ENCODE measurements around the gene PWWP2A. TPM values are rescaled to one million over a fixed set of nuclear protein-coding genes. Genes with fewer than 3 reads are reported as not detected.

The PWWP2A gene
- total and polyA plus RNA-seq, 2 of the 4 experiments (the other 2 are of a cell fraction), result 8.8 to 12.5 TPM

GRCh38 chr5:160166069-160166972, 47.1 kb upstream of the PWWP2A start:
- dilution Hi-C loops (cut with HindIII; ENCODE audit: low sequenced_read_pairs, unreplicated experiment) (no loop called here), intact Hi-C loops (cut with micrococcal nuclease) (no loop called here), in situ Hi-C loops (cut with MboI; ENCODE audit: low sequenced_read_pairs) (no loop called here)
- Histone ChIP-seq H3K27ac (ENCODE audit: insufficient read depth, low read length) (peak overlapping the region; percentile 97), H3K14ac (replicated peaks; ENCODE audit: low read depth, low read length) (peak overlapping the region; percentile 49), H3K27me3 (ENCODE audit: control insufficient read depth, insufficient read depth, low read length) (no peaks in the 10 kb centered on the region), H4K8ac (ENCODE audit: low read depth in 2 of 2, low read length in 2 of 2) (peak overlapping the region; percentile 31 to 86), H3K4me1 (ENCODE audit: control insufficient read depth, insufficient read depth, low read length) (peaks cover 18% of the 10 kb centered on the region), H3K4ac (ENCODE audit: low read depth, low read length) (peak overlapping the region; percentile 58), H3K9ac (ENCODE audit: low read depth, low read length) (peak overlapping the region; percentile 7; the same call in 1 of the 2 replicates), H3K36me3 (ENCODE audit: control insufficient read depth, insufficient read depth, low read length) (no peaks in the 10 kb centered on the region), H4K20me1 (ENCODE audit: insufficient read depth, low read length) (no peaks in the 10 kb centered on the region), H3K9me1 (ENCODE audit: insufficient read depth, low read length) (peaks cover 4% of the 10 kb centered on the region), H3K4me2 (ENCODE audit: low read depth, low read length) (peak overlapping the region; percentile 30; the same call in 1 of the 2 replicates), H2BK20ac (ENCODE audit: low read depth, low read length) (peak overlapping the region; percentile 81), H2BK15ac (ENCODE audit: low read depth, low read length) (peak overlapping the region; percentile 67), H4K5ac (ENCODE audit: low read depth, low read length) (peak overlapping the region; percentile 38), H3K23ac (ENCODE audit: low read depth, low read length) (peak overlapping the region; percentile 89; the same call in 1 of the 2 replicates), H2AK5ac (ENCODE audit: low read depth, low read length) (peak overlapping the region; percentile 16), H2BK120ac (ENCODE audit: low read depth, low read length) (peak overlapping the region; percentile 78), H3K4me3 (ENCODE audit: insufficient read depth, low read depth, low read length) (no peak overlapping the region), H3K56ac (ENCODE audit: extremely low read depth, insufficient read depth, low read length) (peak overlapping the region; percentile 67), H3K18ac (ENCODE audit: low read depth, low read length) (peak overlapping the region; percentile 82), H4K91ac (ENCODE audit: insufficient read depth, low read depth, low read length) (peak overlapping the region; percentile 81), H2BK5ac (ENCODE audit: low read depth, low read length, poor library complexity, severe bottlenecking) (peak overlapping the region; percentile 96), H2AK9ac (replicated peaks; ENCODE audit: low read depth, low read length, poor library complexity) (peak overlapping the region; percentile 11), H2AFZ (replicated peaks; ENCODE audit: low read length, poor library complexity) (peak overlapping the region; percentile 85), H3K79me1 (ENCODE audit: low read depth in 1 of 2, low read length in 2 of 2) (0 out of 4 replicates have a peak, but pooled peaks cover 0 to 3% of the 10 kb centered on the region in 2 experiments), H3K9me3 (ENCODE audit: control insufficient read depth, insufficient read depth, low read length) (no peaks in the 10 kb centered on the region)
- no peak for TF ChIP-seq SMC3 (IDR thresholded peaks at IDR 0.05; ENCODE audit: low read depth, low read length)
- TF ChIP-seq MAFK (IDR thresholded peaks at IDR 0.05; ENCODE audit: low read depth, low read length), result peak; percentile 70
- TF ChIP-seq MAZ (IDR thresholded peaks at IDR 0.05; ENCODE audit: borderline replicate concordance, low read depth, low read length), result no peak
- no peak for TF ChIP-seq RFX5 (IDR thresholded peaks at IDR 0.05; ENCODE audit: low read depth, low read length)
- BruUV-seq (replicated peaks), result no TSS peak
- no CpG with 5 or more reads among the region's 5 CpGs for WGBS, 2 experiments (ENCODE audit: extremely low coverage in 2 of 2, insufficient read length in 1 of 2)
- ATAC-seq (ENCODE audit: low read depth) (no peak), DNase-seq (no peak)
- ChIA-PET CTCF (interaction anchor here (0.6 kb wide), 1 partner anchor 24 kb away, joined by 6 read pairs; no protein-coding TSS in a partner anchor), POLR2A (ENCODE audit: unreplicated experiment) (interaction anchor here (0.7 to 1.6 kb wide), 3 partner anchors 9 to 85 kb away, joined by 4 to 5 read pairs (median 4); no protein-coding TSS in a partner anchor)

All from IMR-90 (cell line).